Measurements from ENCODE around the gene CAST.

DNA sequence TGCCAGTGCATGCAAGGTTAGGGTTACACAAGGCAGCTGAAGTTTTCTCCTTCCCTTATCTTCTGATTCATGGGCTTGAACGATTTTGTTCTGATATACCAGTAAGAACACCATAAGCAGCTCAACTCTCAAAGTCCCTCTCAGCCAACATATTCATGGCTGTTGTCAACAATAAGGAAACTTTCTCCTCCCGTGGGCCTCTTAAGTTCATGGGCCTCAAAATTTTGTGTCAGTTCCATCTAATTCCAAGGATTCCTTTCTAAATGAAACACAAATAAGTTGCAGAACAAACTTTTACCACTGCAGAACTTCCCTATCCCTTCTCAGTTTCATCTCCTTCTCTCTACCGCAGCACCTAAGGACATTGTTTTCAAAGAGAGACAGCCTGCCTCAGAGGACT is 23.6 kb upstream of the CAST start:
- TF ChIP-seq POLR2A (IDR thresholded peaks at IDR 0.05; ENCODE audit: low read length) (no peak), GATA1 (IDR thresholded peaks at IDR 0.05; ENCODE audit: low read depth, low read length) (no peak)

Data from erythroblast (primary cell).